Measurements from ENCODE around the gene POLR3B. TPM values are rescaled to one million over a fixed set of nuclear protein-coding genes. Genes with fewer than 3 reads are reported as not detected.
"Not testable (repeated sequence)": the region's sequence is repeated elsewhere in the genome, so short reads cannot be mapped to it uniquely, and the experiment has no call there.

The POLR3B gene
- 12.1 and 13.1 TPM in 2 replicates for total RNA-seq

DNA sequence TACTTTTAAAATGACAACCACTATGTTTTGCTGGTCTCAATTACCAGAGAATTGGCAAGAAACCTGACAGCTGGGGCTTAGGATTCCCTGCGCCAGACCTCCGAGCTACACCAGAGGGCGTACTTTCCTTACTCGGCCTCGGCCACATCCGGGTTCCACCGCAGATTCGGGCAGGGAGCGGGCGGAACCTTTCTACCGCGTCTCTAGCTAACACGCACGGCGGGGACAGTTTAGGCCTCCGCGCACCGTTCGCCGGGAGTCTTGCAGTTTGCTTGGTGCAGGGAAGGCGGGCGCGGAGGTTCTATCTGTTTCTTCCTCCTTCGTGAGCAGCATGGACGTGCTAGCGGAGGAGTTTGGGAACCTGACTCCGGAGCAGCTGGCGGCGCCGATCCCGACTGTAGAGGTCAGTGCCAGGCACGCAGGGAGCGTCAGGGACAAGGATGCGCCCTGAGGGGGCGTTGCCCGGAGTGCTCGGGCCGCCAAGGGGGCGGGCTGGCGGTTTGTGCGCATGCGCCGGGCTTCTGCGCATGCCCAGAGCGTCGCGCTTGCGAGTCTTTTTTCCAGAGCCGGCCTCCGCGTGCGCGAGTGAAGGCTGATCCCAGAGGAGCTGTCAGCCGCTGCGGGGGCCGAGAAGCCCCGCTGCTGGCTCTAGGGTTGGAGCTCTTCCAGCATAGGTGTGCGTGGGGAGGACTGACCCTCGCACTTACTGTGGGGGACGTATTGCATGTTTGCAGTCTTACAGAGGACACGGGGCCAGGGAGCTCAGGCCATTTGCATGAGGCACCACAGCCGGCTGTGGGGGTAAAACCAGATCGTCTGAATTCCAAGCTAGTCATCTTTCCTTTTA is at the start of gene POLR3B:
POLR3B (plus strand) TSS at position 200 of the 847 bp plus-strand sequence; CDS start at position 332, 132 bp downstream.
- intact Hi-C loops (cut with micrococcal nuclease) = loop anchor here (1.0 to 5.0 kb wide), 8 partner anchors 54 to 735 kb away; partner anchors contain the start of genes CKAP4, CRY1, RIC8B and TMEM263
- DNase-seq = peak; percentile 98
- peaks cover 17% of the 10 kb centered on the region for H3K4me1 Mint-ChIP-seq
- H3K9me3 Mint-ChIP-seq = no peaks in the 10 kb centered on the region
- H3K36me3 Mint-ChIP-seq (ENCODE audit: low read depth) = peaks cover 4% of the 10 kb centered on the region
- peak within 1 kb of the TSS; percentile 96 for H3K27ac Mint-ChIP-seq
- no peaks in the 10 kb centered on the region for H3K27me3 Mint-ChIP-seq
- peak within 1 kb of the TSS; percentile 92 for H3K4me3 Mint-ChIP-seq

DNA sequence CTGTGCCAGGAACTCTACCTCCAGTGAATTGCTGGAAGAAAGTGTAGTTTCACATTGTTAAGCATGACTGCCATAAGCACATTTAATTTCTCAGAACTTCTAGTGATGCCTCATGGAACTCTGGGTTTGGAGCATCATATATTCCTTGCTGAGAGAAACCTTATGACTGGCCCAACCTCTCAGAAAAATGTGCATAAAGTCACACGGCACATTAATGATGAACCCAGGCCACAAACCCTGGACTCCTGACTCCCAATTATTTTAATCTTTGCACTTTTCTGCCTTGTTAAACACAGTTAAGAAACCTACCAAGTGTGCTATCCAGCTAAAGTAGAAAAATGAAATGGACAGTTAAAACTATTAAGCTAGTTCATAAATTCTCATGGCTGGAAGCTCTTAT is 49.4 kb upstream of the POLR3B start:
- H3K36me3 Mint-ChIP-seq (ENCODE audit: low read depth) = peaks cover 6% of the 10 kb centered on the region
- no peak overlapping the region for H3K27ac Mint-ChIP-seq
- intact Hi-C loops (cut with micrococcal nuclease) = no loop called here
- peaks cover 28% of the 10 kb centered on the region for H3K4me1 Mint-ChIP-seq
- no peak overlapping the region for H3K4me3 Mint-ChIP-seq
- H3K27me3 Mint-ChIP-seq = no peaks in the 10 kb centered on the region
- H3K9me3 Mint-ChIP-seq = no peaks in the 10 kb centered on the region
- DNase-seq = no peak

DNA sequence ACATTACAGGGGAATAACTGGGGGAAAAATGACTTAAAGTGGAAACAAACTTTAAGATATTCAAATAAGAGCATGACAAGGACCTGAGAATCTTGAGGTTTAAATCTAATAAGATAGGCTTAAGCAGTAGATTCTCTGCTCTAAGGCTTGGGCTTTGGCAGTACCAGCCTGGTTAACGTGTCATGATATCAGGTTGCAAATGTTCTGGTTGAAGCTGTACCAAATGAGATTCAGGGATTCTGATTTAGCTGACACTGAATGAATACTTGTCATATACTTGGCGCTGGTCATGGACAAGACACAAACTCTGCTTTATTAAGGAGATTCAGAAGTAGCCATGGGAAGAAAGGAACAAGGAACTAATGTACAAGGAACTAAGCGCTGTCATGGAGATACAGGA is 48.9 kb upstream of the POLR3B start:
- intact Hi-C loops (cut with micrococcal nuclease) = no loop called here
- H3K36me3 Mint-ChIP-seq (ENCODE audit: low read depth) = peaks cover 6% of the 10 kb centered on the region
- DNase-seq = no peak
- no peak overlapping the region for H3K27ac Mint-ChIP-seq
- peaks cover 26% of the 10 kb centered on the region for H3K4me1 Mint-ChIP-seq
- no peaks in the 10 kb centered on the region for H3K27me3 Mint-ChIP-seq
- no peaks in the 10 kb centered on the region for H3K9me3 Mint-ChIP-seq
- H3K4me3 Mint-ChIP-seq = no peak overlapping the region

DNA sequence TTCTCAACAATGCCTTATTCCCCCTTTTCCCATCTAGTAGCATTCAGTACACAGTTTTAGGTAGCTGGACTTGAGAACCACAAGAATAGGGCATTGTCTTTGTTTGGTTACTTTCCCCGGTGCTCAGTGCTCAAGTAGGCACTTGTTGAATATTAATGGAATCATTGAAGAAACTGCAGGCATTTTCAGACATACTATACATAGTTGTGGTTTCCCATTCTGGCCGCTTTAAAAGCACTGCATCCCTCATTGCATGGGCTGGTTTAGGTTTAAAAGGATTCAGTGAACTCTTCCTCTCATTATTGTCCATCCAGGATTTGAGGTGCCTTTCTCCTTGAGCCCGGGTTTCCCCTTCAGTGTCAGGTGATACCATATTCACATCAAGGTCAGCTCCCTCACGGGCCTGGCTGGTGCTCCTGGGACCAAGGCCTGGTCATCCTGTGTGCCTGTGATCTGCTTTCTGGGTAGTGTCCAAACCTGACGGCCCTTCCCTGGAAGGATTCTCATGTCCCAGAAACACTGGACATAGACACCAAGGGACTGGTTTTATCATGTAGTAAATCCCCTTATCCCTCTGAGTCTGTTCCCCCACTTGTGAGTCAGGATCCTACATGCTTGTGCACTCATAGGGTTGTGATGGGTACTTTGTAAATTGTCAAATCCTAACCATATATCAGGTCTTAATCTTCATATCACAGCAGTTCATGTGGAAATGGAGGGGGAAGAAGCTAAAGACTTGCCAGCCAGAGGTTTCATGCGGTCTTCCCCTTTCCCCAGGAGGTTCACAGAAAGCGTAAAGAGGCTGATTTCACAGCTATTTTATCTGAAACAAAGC is 47.7 kb upstream of the POLR3B start:
- Mint-ChIP-seq H3K4me1 (peaks cover 14% of the 10 kb centered on the region), H3K27me3 (no peaks in the 10 kb centered on the region), H3K27ac (no peak overlapping the region), H3K9me3 (no peaks in the 10 kb centered on the region), H3K4me3 (no peak overlapping the region), H3K36me3 (ENCODE audit: low read depth) (peaks cover 10% of the 10 kb centered on the region)
- intact Hi-C loops (cut with micrococcal nuclease) = no loop called here
- no peak for DNase-seq

DNA sequence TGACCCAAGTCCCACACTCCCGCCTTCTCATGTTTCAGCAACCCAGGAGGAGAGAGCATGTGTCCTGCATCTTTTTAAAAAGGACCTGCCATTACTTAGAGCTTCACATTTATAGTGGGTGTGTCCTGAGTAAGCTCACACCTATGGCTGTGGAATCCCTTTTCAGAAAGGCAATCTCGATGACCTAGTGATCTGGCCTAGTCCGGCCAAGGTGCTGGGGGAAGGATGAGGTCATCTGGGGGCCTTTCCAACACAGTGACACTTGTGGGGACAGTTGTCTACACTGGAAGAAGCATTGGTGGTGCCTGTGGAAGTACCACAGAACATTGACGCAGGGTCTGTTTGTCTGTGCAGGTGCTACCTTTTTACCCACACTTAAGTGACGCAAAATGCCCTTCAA is 46.9 kb upstream of the POLR3B start:
- intact Hi-C loops (cut with micrococcal nuclease) = no loop called here
- H3K27me3 Mint-ChIP-seq = no peaks in the 10 kb centered on the region
- H3K36me3 Mint-ChIP-seq (ENCODE audit: low read depth) = peaks cover 17% of the 10 kb centered on the region
- H3K4me1 Mint-ChIP-seq = peaks cover 8% of the 10 kb centered on the region
- no peak for DNase-seq
- H3K27ac Mint-ChIP-seq = no peak overlapping the region
- no peaks in the 10 kb centered on the region for H3K9me3 Mint-ChIP-seq
- no peak overlapping the region for H3K4me3 Mint-ChIP-seq

DNA sequence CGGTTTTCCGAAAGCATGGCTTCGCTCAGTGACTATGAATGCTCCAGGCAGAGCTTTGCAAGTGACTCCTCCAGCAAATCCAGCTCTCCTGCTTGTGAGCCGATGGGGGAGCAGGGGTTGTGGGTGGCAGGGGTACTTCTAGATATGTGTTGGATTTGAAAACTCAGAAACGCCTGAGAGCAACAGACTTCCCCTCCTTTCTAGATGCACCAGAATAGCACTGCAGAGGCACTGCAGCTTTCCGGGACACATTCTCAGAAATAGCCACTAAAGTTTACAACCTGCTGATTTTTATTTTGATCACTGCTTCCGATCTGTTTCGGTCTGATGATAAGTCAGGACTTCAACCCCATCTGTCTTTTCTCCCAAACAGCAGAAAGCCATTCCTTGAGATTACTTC is 46.4 kb upstream of the POLR3B start:
- intact Hi-C loops (cut with micrococcal nuclease) = no loop called here
- Mint-ChIP-seq H3K9me3 (no peaks in the 10 kb centered on the region), H3K36me3 (ENCODE audit: low read depth) (peaks cover 17% of the 10 kb centered on the region), H3K4me3 (no peak overlapping the region), H3K4me1 (peaks cover 8% of the 10 kb centered on the region), H3K27ac (no peak overlapping the region), H3K27me3 (no peaks in the 10 kb centered on the region)
- DNase-seq = no peak

DNA sequence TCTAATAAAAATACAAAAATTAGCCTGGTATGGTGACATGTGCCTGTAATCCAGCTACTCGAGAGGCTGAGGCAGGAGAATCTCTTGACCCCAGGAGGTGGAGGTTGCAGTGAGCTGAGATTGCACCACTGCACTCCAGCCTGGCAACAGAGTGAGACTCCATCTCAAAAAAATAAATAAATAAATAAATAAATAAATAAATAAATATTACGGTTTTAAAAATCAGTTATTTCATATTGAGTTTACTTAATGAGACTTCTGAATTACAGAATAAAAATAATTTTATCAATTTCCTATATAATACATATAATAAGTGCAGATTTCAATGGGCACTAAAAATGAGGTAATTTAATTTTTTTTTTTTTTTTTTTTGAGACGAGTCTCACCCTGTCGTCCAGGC is 44.1 kb upstream of the POLR3B start:
- H3K36me3 Mint-ChIP-seq (ENCODE audit: low read depth) = peaks cover 22% of the 10 kb centered on the region
- intact Hi-C loops (cut with micrococcal nuclease); DNase-seq; H3K9me3 Mint-ChIP-seq; H3K4me1 Mint-ChIP-seq; H3K27ac Mint-ChIP-seq; H3K27me3 Mint-ChIP-seq; H3K4me3 Mint-ChIP-seq: not testable (repeated sequence)

DNA sequence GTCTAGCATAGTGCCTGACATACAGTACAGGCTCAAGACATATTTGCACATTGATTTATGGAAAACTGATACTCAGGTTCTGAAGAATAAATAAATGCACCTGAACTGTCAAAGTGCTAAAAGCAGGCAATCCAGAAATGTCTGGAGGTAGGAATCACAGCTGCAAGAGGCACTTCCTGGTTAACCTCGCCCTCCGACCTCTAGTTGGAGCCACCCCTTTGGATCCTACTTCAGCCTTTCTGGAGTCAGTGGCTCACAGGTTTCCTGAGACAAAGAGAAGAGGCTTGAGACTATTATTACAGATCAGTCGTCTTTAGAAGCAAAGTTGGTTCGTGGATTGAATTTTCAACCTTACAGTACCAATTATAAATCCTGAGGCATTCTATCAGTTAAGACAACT is 42.0 kb upstream of the POLR3B start:
- Mint-ChIP-seq H3K27me3 (no peaks in the 10 kb centered on the region), H3K36me3 (ENCODE audit: low read depth) (peaks cover 30% of the 10 kb centered on the region), H3K27ac (no peak overlapping the region), H3K4me1 (peaks cover 5% of the 10 kb centered on the region), H3K4me3 (no peak overlapping the region), H3K9me3 (no peaks in the 10 kb centered on the region)
- DNase-seq = no peak
- intact Hi-C loops (cut with micrococcal nuclease) = no loop called here

DNA sequence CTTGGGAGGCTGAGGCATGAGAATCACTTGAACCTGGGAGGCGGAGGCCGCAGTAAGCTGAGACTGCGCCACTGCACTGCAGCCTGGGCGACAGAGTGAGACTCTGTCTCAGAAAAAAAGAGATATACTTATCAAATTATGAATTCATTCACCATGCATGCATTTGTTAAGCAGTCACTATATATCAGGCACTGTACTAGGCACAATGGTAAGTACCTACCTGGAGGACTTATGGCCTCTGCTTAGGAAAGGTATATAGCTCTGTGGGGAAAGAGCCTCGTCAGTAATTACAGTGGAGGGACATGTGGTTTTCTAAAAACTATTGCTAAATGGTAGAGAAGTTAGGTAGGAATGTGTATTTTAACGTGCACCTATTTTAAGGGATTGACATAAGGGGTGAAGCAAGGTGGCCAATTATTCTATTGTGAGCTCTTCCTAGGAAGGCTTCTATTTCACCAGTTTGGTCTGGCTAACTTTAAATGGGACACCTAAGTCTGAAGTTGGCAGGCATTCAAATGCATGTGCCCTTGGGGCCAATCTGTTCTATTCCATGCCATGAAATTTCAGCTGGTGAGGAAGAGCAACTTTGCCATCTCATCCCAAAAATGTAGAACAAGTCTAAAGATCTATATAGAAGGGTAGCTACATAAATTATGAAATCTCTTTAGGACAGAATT is 40.0 kb upstream of the POLR3B start:
- H3K4me1 Mint-ChIP-seq = peaks cover 1% of the 10 kb centered on the region
- intact Hi-C loops (cut with micrococcal nuclease) = no loop called here
- peaks cover 39% of the 10 kb centered on the region for H3K36me3 Mint-ChIP-seq (ENCODE audit: low read depth)
- no peak overlapping the region for H3K27ac Mint-ChIP-seq
- no peak for DNase-seq
- H3K4me3 Mint-ChIP-seq = no peak overlapping the region
- H3K27me3 Mint-ChIP-seq = no peaks in the 10 kb centered on the region
- no peaks in the 10 kb centered on the region for H3K9me3 Mint-ChIP-seq

DNA sequence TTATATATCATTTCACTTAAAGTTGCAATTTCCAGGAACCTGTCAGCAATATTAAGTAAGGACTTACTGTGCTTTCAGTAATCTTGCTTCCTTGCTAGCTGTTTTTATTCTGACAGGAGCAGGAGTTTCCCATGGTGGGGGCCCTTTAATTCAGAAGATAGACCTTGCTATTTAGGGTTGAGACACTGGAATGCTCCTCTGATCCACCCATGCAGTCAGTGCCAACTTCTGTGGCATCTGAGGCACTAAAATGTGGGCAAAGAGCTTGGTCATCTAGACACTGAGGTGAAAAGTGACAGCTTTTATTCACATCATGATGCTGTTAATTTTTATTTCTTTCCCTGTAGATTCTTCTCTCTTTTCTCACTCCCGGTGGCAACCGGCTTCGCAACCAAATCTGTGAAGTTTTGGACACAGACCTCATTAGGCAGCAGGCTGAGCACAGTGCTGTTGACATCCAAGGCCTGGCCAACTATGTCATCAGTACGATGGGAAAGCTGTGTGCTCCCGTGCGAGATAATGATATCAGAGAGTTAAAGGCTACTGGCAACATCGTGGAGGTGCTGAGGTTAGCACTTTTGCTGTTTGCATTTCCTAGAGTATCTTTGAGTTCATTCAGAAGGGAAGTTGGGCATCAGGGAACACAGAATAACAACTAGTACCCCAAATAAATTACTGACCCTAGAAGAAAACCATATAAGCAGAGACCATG is 36.3 kb upstream of the POLR3B start:
- Mint-ChIP-seq H3K36me3 (ENCODE audit: low read depth) (peaks cover 44% of the 10 kb centered on the region), H3K27me3 (no peaks in the 10 kb centered on the region), H3K4me1 (peaks cover 1% of the 10 kb centered on the region), H3K27ac (no peak overlapping the region), H3K4me3 (no peak overlapping the region), H3K9me3 (no peaks in the 10 kb centered on the region)
- peak; percentile 37 for DNase-seq
- intact Hi-C loops (cut with micrococcal nuclease) = no loop called here

DNA sequence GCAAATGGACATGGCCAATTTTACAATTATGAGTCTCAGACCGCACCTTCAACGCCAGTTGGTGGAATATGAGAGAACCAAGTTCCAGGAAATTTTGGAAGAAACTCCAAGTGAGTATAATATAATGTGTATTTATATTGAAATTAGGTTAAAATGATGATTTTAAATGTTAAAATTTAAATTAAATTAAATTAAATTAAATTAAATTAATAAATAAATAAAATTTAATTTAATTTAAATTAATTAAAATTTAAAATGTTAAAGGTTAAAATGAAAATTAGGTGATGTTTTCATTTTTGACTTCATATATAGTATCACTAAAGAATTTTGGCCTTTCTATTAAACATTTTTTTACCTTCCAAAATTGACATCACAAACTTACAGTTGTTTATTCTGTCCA is 34.0 kb upstream of the POLR3B start:
- no peak for DNase-seq
- peaks cover 39% of the 10 kb centered on the region for H3K36me3 Mint-ChIP-seq (ENCODE audit: low read depth)
- H3K27me3 Mint-ChIP-seq = no peaks in the 10 kb centered on the region
- H3K4me1 Mint-ChIP-seq = peaks cover 1% of the 10 kb centered on the region
- H3K9me3 Mint-ChIP-seq = no peaks in the 10 kb centered on the region
- H3K27ac Mint-ChIP-seq = no peak overlapping the region
- intact Hi-C loops (cut with micrococcal nuclease) = no loop called here
- no peak overlapping the region for H3K4me3 Mint-ChIP-seq

DNA sequence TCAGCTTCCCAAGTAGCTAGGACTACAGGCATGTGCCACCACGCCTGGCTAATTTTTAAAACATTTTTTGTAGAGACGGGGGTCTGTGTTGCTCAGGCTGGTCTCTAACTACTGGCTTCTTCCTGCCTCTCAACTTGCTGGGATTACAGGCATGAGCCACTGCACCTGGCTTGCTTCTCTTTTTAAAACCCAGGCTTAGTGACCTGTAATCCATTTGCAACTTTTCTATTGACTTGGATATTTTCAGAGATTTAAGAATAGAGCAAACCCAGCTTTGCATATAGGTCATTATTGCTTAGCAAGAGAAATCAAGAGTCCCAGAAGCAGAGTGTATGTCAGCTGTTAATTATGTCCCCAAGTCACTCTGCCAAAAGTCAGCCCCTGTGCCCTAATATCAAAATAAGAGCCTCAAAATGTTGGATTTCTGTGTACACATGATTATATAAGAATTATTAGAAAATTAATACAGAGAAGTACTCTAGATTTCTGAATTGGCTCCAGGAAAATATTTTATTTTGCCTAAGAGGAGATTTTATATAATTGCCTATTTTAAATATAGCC is 30.2 kb upstream of the POLR3B start:
- Mint-ChIP-seq H3K36me3 (ENCODE audit: low read depth) (peaks cover 27% of the 10 kb centered on the region), H3K9me3 (no peaks in the 10 kb centered on the region), H3K27ac (no peak overlapping the region), H3K4me1 (no peaks in the 10 kb centered on the region), H3K4me3 (no peak overlapping the region), H3K27me3 (no peaks in the 10 kb centered on the region)
- intact Hi-C loops (cut with micrococcal nuclease) = no loop called here
- no peak for DNase-seq

DNA sequence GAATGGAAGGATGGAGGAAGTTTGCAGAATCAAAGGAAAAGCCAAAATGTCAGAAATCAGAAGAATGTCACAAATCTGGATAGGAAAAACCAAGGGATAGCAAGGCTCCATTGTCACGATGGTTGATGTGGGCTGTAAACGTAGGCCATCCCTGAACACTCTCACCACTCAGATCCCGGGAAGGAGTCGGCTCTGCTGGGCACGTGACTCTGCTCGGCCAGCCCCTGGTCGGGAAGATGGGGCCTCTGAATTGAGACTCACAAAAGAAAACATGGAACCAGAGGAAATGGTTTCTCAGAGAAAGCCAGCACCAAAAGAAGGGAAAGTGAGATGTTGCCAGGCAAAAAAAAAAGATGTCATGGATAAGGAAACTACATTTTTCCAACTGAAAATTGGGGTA is 28.8 kb upstream of the POLR3B start:
- intact Hi-C loops (cut with micrococcal nuclease) = no loop called here
- no peaks in the 10 kb centered on the region for H3K9me3 Mint-ChIP-seq
- no peak overlapping the region for H3K4me3 Mint-ChIP-seq
- no peaks in the 10 kb centered on the region for H3K4me1 Mint-ChIP-seq
- no peaks in the 10 kb centered on the region for H3K27me3 Mint-ChIP-seq
- no peak for DNase-seq
- peaks cover 22% of the 10 kb centered on the region for H3K36me3 Mint-ChIP-seq (ENCODE audit: low read depth)
- no peak overlapping the region for H3K27ac Mint-ChIP-seq
